Heart left ventricle (tissue), 16 donors: ENCODE results near the gene NUP188. TPM values are rescaled to one million over a fixed set of nuclear protein-coding genes. Genes with fewer than 3 reads are reported as not detected.

Experiments used
- ATAC-seq, 4 donors: fragments of 200-7000 bp; cut with Tn5 transposase; one replicate each; pipeline ENCODE4 v1.9.1; 2020 to 2022; ENCODE audit warnings: moderate library complexity in 4 of 4, mild to moderate bottlenecking in 3 of 4, moderate number of reproducible peaks in 1 of 4
- DNase-seq, 5 donors: peaks; one replicate each; pipeline ENCODE4 v3.0.0-alpha.2; 2020
- H3K27ac ChIP-seq, 12 donors: fragments of 200-600 bp; sonication (generic) in 4 of 12; one replicate each; pipeline versions ENCODE4 v1.5.0 to v1.8.0; 2016 to 2022; ENCODE audit warnings: mild to moderate bottlenecking in 2 of 12
- H3K27me3 ChIP-seq, 9 donors: fragments of 200-600 bp; sonication (generic) in 2 of 9; one replicate each; pipeline versions ENCODE4 v1.5.1 to v1.8.0; 2016 to 2022; ENCODE audit warnings: mild to moderate bottlenecking in 3 of 9
- H3K36me3 ChIP-seq, 9 donors: fragments of 200-600 bp; sonication (generic) in 2 of 9; one replicate each; pipeline versions ENCODE4 v1.5.0 to v1.8.0; 2018 to 2022; ENCODE audit warnings: mild to moderate bottlenecking in 2 of 9
- H3K4me1 ChIP-seq, 12 donors: fragments of 200-600 bp; sonication (generic) in 4 of 12; one replicate each; pipeline versions ENCODE4 v1.5.0 to v1.8.0; 2016 to 2022; ENCODE audit warnings: mild to moderate bottlenecking in 3 of 12
- H3K4me3 ChIP-seq, 12 donors: fragments of 200-600 bp; sonication (generic) in 4 of 12; one replicate each; pipeline versions ENCODE4 v1.5.0 to v1.8.0; 2017 to 2022; ENCODE audit warnings: mild to moderate bottlenecking in 9 of 12, moderate library complexity in 4 of 12
- H3K9me3 ChIP-seq, 12 donors: fragments of 200-600 bp; sonication (generic) in 4 of 12; one replicate each; pipeline versions ENCODE4 v1.5.0 to v1.8.0; 2016 to 2022; ENCODE audit warnings: mild to moderate bottlenecking in 1 of 12
- POLR2A ChIP-seq, 2 donors: fragments of 450-650 bp; IDR thresholded peaks; one replicate each; pipeline ENCODE4 v1.6.1; 2017; ENCODE audit warnings: antibody characterized with exemption in 2 of 2, mild to moderate bottlenecking in 2 of 2, moderate library complexity in 2 of 2
- WGBS, 4 donors: extraction: QIAGEN DNeasy Blood & Tissue Kit in 2 of 4; methylation state at CpG; one replicate each; pipeline versions ENCODE4 v1.1.5 to v1.1.7; 2013 to 2018; 5-methylcytosine and 5-hydroxymethylcytosine counted together
- intact Hi-C, 10 donors: fragments of 100-400 bp; cut with DNase I; formaldehyde crosslinking; loops; one replicate each; pipeline versions ENCODE4 v1.11.1 to v1.14.2; 2022
- polyA plus RNA-seq, 2 donors: library from polyadenylated mRNA; stranded (reverse); fragments of 200-250 nt; gene quantifications; one replicate each; pipeline ENCODE4 v1.2.3, GENCODE V29; 2013
- total RNA-seq, 9 donors: library from RNA; depleted of rRNA in 2 of 9; stranded (reverse); fragments of >200 nt in 2 of 9; fragmentation: NEBNext Ultra II Directional in 3 of 9; extraction: Animal tissue kit (Norgen Biotek cat#: 25700) in 3 of 9; gene quantifications; one replicate each; pipeline versions ENCODE4 v1.1.0 to v1.2.4, GENCODE V29; 2016 to 2023
- TF ChIP-seq, protein P1 (sequence below), 12 donors: fragments of 200-600 bp; sonication (generic) in 4 of 12; IDR thresholded peaks; one replicate each; pipeline versions ENCODE4 v1.5.0 to v1.8.0; 2018 to 2022; ENCODE audit warnings: antibody characterized with exemption in 12 of 12, mild to moderate bottlenecking in 5 of 12
- donor health status: ischemic (EF 13 %, LVEDD 7.1; RV severe dilation, severe dysfunction).
- donor health status: healthy with polysubstance abuse.
- donor health status: DM: no; HTN: yes; CAD: no.
- donor health status: DM: no; HTN: no; CAD: no.
- donor health status: ischemic (EF 25% LVEDD 6.9; RV normal size, moderate dysfunction).
- donor health status: ischemic (EF 25% LVEDD 5.7; RV mildly dilated, moderate dysfunction).
- donor health status: healthy.
- donor health status: DM: yes; HTN: yes; CAD: no.
- donor health status: ischemic (EF 35%, LVEDD 5.7; RV mildly dilated, moderate dysfunction).
- donor health status: nonischemic (EF 11% LVEDD 7.7; RV severe dilation, severe dysfunction).
- donor health status: DM: yes; HTN: yes; CAD: no.
- donor health status: PGD.
- donor health status: ischemic (EF 29% LVEDD 5.4; RV normal size, mild dysfunction).
- donor health status: nonischemic (EF 23%, LVEDD 6.1; RV moderate dilation, normal function).

NUP188 gene
- total and polyA plus RNA-seq, 11 donors, result 10.6 to 35.1 (median 22.6) TPM

DNA sequence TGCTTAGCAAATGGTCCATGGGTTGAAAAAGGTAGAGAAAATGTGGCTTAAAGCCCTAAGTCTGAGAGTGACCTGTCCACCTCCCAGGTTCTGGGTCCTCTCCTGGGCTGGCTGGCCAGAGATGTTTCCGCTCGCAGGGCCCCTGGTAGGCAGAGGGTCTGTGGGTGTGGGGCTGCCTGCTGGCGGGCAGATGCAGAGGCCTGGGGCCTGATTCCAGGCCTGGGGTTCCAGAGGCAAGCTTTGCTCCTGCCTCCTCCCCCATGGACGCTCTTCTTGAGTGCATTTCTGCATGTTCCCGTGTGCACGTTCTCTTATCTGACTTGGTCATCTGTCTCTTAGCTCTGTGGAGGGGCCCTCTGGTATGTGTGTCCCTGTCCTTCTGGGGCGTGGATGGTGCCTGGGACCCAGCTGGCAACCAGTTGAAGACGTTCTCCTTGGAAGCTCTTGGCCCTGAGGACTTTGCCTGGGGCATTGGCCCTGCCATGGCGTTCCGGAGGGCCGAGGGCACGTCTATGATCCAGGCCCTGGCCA lies 92.7 kb downstream of the NUP188 start:
- DNase-seq (no peak), ATAC-seq (no peak)
- 85 to 93% (median 86%) methylated on average over 10 to 12 of the region's 12 CpGs for WGBS, 4 donors
- intact Hi-C loops, result no loop called here
- Histone ChIP-seq H3K4me3 (no peak overlapping the region), H3K4me1 (peaks cover 7 to 42% (median 21%) of the 10 kb centered on the region in 12 donors), H3K27me3 (no peaks in the 10 kb centered on the region), H3K27ac (no peak overlapping the region), H3K36me3 (peaks cover 0 to 50% (median 47%) of the 10 kb centered on the region in 9 donors), H3K9me3 (no peaks in the 10 kb centered on the region)
- TF ChIP-seq, protein P1, sequence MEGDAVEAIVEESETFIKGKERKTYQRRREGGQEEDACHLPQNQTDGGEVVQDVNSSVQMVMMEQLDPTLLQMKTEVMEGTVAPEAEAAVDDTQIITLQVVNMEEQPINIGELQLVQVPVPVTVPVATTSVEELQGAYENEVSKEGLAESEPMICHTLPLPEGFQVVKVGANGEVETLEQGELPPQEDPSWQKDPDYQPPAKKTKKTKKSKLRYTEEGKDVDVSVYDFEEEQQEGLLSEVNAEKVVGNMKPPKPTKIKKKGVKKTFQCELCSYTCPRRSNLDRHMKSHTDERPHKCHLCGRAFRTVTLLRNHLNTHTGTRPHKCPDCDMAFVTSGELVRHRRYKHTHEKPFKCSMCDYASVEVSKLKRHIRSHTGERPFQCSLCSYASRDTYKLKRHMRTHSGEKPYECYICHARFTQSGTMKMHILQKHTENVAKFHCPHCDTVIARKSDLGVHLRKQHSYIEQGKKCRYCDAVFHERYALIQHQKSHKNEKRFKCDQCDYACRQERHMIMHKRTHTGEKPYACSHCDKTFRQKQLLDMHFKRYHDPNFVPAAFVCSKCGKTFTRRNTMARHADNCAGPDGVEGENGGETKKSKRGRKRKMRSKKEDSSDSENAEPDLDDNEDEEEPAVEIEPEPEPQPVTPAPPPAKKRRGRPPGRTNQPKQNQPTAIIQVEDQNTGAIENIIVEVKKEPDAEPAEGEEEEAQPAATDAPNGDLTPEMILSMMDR (IDR thresholded peaks at IDR 0.05), result no peak
- TF ChIP-seq POLR2A (IDR thresholded peaks at IDR 0.05), result no peak

DNA sequence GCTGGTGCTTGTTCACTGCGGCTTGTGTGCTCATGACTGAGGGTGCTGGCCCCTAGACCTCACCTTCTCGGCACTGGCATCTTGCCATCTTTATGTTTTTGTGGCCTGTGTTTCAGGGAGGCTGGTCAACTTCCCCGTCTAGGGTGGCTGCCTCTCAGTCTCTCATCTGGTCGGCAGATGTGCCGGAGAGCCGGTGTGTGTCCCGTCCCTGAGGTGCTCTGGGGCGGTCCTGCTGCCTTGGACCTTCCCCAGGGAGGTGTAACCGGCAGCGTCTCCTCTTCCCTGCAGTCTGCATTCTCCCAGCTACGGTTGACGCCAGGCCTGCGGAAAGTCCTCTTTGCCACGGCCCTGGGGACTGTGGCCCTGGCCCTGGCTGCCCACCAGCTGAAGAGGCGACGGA lies 94.5 kb downstream of the NUP188 start:
- WGBS, 4 donors, result 89 to 91% (median 90%) methylated on average over 16 of the region's 16 CpGs
- Histone ChIP-seq H3K4me1 (peaks cover 7 to 34% (median 18%) of the 10 kb centered on the region in 12 donors), H3K9me3 (no peaks in the 10 kb centered on the region), H3K27me3 (no peaks in the 10 kb centered on the region), H3K27ac (no peak overlapping the region), H3K36me3 (peaks cover 0 to 68% (median 66%) of the 10 kb centered on the region in 9 donors), H3K4me3 (no peak overlapping the region)
- intact Hi-C loops, result no loop called here
- peak in 1 of 5 donors; percentile 12 for DNase-seq
- no peak for ATAC-seq
- TF ChIP-seq POLR2A (IDR thresholded peaks at IDR 0.05), result no peak
- TF ChIP-seq, protein P1 (IDR thresholded peaks at IDR 0.05), result no peak

DNA sequence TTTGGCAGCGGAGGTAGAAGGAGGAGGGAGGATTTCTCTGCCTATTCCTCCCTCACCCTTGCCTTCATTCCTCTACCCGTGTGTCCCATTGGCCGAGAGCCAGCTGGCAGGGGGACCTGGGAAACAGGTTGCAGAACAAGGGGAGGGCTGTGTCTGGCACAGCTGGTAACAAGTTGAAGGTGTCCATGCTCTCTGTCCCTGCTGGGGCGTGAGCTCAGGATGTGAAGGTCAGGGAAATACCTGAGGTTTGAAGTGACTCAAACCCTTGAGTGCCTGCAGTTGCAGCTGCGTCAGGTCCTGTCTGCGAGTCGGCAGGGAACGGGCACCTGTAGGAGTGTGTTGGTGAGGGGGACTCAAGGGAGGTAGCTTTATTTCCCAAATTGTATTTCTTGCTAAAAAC lies 105.1 kb downstream of the NUP188 start:
- peaks cover 0 to 98% (median 92%) of the 10 kb centered on the region in 9 donors for H3K36me3 ChIP-seq
- H3K27ac ChIP-seq, result peak overlapping the region in 6 of 12 donors; percentile 19 to 69 (median 48)
- H3K4me3 ChIP-seq, result no peak overlapping the region
- peak; percentile 72 to 92 (median 85) for ATAC-seq
- TF ChIP-seq, protein P1 (IDR thresholded peaks at IDR 0.05), result no peak
- no peak for TF ChIP-seq POLR2A (IDR thresholded peaks at IDR 0.05)
- H3K9me3 ChIP-seq, result no peaks in the 10 kb centered on the region
- intact Hi-C loops, result no loop called here
- H3K27me3 ChIP-seq, result no peaks in the 10 kb centered on the region
- peak; percentile 71 to 91 (median 87) for DNase-seq
- WGBS, 4 donors, result 46 to 52% (median 50%) methylated on average over 7 to 8 of the region's 8 CpGs
- H3K4me1 ChIP-seq, result peaks cover 0 to 6% (median 0%) of the 10 kb centered on the region in 12 donors

DNA sequence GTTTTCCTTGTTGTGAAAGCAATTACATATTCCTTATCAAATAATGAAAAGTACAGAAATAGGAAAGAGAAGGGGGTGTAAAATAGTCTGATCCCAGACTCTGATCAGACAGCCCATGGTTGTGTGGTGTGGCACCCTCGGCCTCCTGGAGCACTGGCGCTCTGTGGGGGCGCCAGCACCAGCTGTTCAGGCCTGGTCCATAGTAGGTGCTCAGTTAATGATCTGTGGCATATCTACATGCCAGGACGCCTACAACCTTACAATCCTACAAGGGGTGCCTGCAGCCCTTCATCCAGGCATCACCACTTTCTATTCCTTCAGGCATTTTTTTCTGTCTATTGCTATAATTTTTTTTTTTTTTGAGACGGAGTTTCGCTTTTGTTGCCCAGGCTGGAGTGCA lies 105.5 kb downstream of the NUP188 start:
- Histone ChIP-seq H3K27ac (peak overlapping the region in 6 of 12 donors; percentile 19 to 69 (median 48)), H3K9me3 (no peaks in the 10 kb centered on the region), H3K36me3 (peaks cover 0 to 98% (median 89%) of the 10 kb centered on the region in 9 donors), H3K4me1 (peaks cover 0 to 6% (median 0%) of the 10 kb centered on the region in 12 donors), H3K4me3 (no peak overlapping the region), H3K27me3 (no peaks in the 10 kb centered on the region)
- intact Hi-C loops, result no loop called here
- TF ChIP-seq, protein P1 (IDR thresholded peaks at IDR 0.05), result no peak
- no peak for TF ChIP-seq POLR2A (IDR thresholded peaks at IDR 0.05)
- ATAC-seq, result no peak
- 93 to 96% (median 94%) methylated on average over 6 of the region's 6 CpGs for WGBS, 4 donors
- peak in 1 of 5 donors; percentile 7 for DNase-seq
